ENCODE data around the gene RASGRF1.

- TF ChIP-seq EZH2phosphoT487 (IDR thresholded peaks at IDR 0.05; ENCODE audit: borderline replicate concordance, low read length) (no peak), EZH2 (IDR thresholded peaks at IDR 0.05; ENCODE audit: low read length, unreplicated experiment) (no peak)
- TF ChIP-seq, protein P1, sequence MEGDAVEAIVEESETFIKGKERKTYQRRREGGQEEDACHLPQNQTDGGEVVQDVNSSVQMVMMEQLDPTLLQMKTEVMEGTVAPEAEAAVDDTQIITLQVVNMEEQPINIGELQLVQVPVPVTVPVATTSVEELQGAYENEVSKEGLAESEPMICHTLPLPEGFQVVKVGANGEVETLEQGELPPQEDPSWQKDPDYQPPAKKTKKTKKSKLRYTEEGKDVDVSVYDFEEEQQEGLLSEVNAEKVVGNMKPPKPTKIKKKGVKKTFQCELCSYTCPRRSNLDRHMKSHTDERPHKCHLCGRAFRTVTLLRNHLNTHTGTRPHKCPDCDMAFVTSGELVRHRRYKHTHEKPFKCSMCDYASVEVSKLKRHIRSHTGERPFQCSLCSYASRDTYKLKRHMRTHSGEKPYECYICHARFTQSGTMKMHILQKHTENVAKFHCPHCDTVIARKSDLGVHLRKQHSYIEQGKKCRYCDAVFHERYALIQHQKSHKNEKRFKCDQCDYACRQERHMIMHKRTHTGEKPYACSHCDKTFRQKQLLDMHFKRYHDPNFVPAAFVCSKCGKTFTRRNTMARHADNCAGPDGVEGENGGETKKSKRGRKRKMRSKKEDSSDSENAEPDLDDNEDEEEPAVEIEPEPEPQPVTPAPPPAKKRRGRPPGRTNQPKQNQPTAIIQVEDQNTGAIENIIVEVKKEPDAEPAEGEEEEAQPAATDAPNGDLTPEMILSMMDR (conservative IDR thresholded peaks at IDR 0.05; ENCODE audit: low read depth, low read length), result no peak
These were observed 75.2 kb downstream of the RASGRF1 start for GRCh38 chr15:79015416-79015815.
